Peyer's patch (tissue), 4 donors: Measurements from ENCODE around the gene TEAD1.

ENCODE experiments used
- CTCF ChIP-seq, 6 experiments: fragments of 450-650 bp in 4 of 6; fragments of 200-600 bp in 2 of 6; sonication (generic) in 1 of 6; IDR thresholded peaks; one replicate each; pipeline ENCODE4 v1.5.1; 2017 to 2019; ENCODE audit warnings: antibody characterized with exemption in 6 of 6, mild to moderate bottlenecking in 3 of 6, moderate library complexity in 1 of 6
- POLR2A ChIP-seq, 2 donors: fragments of 450-650 bp; IDR thresholded peaks; one replicate each; pipeline ENCODE4 v1.5.1; 2017; ENCODE audit warnings: antibody characterized with exemption in 2 of 2, mild to moderate bottlenecking in 2 of 2, moderate library complexity in 2 of 2

- no peak for TF ChIP-seq CTCF (IDR thresholded peaks at IDR 0.05)
- TF ChIP-seq POLR2A (IDR thresholded peaks at IDR 0.05), result no peak
Measured at GRCh38 chr11:12860827-12861226, 186.6 kb downstream of the TEAD1 start.
